DMS114 treated with DMSO at 0.1 percent for 48 hours (cell line): ENCODE measurements around the gene TIAM1.
"Not testable (repeated sequence)": the region's sequence is repeated elsewhere in the genome, so short reads cannot be mapped to it uniquely, and the experiment has no call there.

Experiments used
- DNase-seq: peaks from one replicate; lab custom pipeline; 2025; ENCODE audit not compliant: unreplicated experiment; lab: John Stamatoyannopoulos, UW

TIAM1 gene

DNA sequence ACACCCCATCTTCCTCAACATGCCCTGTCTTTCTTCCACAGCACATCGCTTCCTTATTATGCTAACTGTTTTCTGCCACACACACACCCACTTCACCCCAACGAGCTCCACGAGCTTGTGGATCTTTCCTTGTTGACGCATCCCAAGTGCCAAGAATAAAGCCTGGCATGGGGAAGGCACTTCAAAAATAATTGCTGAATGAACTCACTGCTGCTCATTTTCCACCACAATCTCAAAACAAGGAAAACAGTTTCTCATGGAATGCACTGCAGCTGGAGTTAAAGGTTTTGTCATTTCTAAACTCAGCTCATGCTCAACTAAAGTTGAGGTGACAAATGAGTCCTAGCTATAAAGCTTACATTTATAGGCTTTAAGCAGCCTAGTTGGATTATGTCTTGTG, 86.0 kb downstream of the TIAM1 start:
- DNase-seq = no peak

GRCh38 chr21:31257265-31257664, 86.8 kb downstream of the TIAM1 start:
- no peak for DNase-seq

DNA sequence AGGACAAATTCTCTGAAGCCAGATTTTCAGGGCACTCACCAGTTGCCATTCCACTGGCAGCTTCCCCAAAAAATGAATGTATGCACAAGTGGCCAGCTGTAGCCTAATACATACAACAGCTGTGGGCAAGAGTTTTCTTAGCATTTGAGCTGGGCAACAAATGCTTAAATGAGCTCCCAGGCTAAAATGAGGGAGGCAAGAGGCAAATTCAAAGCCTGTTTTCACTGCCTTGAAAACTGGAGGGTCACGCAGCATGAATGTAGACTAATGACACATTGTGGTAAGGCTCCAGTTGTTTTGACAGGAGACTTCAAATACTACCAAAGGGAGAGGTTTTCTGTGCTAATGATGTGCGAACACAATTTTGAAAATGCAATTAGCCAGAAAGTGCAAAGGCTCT, 88.2 kb downstream of the TIAM1 start:
- DNase-seq = no peak

GRCh38 chr21:31255036-31255435, 89.0 kb downstream of the TIAM1 start:
- no peak for DNase-seq

DNA sequence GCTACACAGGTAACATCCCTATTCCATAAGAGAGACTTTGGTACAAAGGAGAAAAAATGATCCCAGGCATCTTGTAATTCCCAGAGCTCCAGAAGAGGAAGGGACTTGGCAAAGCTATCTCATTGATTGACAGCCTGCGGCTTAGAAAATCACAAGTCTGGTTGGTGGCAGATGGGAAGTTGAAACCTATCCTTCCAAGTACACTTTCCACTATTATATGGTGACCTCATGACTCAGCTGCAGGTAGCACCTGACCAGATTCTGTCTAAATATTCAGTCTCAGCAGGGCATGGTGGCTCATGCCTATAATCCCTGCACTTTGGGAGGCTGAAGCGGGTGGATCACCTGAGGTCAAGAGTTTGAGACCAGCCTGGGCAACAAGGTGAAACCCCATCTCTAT, 89.9 kb downstream of the TIAM1 start:
- DNase-seq = no peak

- DNase-seq = no peak
These were observed 90.4 kb downstream of the TIAM1 start for GRCh38 chr21:31253684-31254083.

DNA sequence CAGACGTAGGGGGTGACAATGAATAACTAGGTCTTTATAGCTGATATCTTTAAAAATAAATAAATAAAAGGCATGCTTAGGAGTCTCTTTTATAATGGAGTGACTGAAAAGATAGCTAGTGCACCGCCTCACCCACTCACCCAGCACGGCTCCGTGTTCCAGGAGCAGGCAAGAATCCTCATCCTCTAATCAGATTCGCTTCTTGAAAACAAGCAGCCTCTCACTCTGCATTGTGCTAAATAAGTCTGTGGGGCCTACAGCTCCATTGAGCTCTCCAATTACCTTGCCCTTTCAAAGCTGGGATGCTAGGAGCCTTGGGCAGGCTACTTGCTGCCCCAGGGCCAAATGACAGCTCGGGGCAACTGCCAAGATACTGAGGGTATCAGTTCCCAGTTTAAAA, 91.5 kb downstream of the TIAM1 start:
- no peak for DNase-seq

- no peak for DNase-seq
These were observed 92.0 kb downstream of the TIAM1 start for GRCh38 chr21:31252091-31252490.

GRCh38 chr21:31251686-31252085, 92.4 kb downstream of the TIAM1 start:
- DNase-seq = no peak

DNA sequence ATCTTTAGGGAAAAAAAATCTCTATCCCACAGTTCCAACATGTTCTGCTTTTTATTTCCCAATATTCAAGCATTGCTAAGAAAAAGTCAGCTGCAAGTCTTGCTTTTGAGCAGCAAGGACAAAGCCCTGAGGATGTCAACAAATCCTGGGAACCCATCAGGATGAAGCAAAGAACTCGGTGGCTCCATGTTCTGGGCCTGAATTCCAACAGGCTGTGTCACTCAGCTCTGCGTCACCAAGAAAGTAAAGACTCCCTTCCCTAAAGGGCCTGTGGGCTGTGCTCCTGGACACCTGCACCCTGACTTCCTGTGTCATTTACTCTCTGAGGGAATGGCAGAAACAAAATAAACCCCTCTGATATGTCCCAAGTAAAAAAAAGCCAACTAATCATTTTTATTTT, 95.5 kb downstream of the TIAM1 start:
- DNase-seq = no peak

GRCh38 chr21:31243611-31244010, 100.5 kb downstream of the TIAM1 start:
- no peak for DNase-seq

DNA sequence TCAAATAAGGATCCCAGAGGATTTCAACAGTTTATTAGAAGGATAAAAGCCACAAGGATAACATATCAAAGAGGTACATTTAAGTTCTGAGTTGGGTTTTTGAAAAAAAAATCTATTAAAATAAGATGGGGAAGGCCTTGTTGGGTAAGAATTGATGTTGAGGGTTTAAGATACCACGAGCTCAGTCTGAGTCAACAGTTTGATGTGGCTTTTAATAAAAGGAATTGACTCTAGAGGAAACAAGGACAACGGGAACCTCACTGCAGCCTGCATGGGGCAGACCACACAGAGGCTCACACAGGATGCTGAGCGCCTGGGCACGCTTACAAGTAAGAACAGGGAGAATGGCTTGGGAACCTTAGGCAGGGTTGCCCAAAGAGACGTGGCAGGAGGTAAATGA, 107.5 kb downstream of the TIAM1 start:
- no peak for DNase-seq

DNA sequence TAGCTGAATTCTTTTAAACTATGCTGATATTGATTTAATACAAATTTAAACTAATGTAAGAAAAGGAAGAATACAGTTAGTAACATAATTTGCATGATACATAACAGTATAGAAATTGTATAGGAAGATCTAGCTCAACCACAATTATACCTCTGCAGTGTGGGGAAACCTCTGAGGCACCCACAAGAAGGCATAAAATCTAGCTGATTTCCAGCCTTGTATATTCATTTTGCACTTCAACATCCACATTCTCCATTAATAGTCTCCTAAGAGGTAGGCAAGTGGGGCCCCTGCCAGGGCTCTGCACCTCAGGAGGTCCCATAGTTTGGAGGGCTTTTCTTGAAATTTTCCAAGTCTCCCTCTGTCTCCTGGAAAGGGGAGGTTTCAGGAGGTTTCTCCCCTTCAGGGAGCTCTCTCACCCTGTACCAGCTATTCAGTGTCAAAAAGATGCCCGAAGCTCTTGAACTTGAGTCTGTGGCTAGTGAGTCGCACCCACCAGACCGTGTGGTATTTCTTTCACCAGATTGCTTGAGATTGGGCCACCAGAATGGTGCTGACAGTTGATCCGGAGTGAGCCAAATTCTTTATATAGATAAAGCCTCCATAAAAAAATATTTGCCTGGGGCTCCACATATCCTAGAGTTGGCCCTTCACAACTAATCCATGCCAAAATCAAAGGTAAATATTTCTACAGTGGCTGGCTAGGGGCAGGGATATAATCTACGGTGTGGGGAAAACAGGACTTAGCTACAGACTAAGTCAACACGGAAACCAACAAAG, 108.2 kb downstream of the TIAM1 start:
- DNase-seq = no peak

GRCh38 chr21:31234936-31235335, 109.1 kb downstream of the TIAM1 start:
- no peak for DNase-seq

DNA sequence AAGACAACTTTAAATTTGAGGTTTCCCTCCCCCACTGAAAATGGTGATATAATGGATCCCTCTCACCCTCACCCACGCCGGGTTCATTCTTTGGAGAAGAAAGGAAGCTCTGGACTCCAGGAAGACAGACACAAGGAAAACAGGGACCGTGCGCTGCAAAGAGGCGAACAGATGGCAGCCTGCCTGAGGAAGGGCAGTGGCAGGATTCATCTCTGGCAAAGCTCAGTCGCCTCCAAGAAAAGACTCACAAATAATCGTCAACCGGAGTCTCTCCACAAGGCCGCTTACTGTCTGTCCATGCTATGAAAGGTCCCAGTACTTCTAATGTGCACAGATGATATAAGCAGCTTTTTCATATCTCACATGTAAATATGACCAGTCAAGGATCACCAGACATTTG, 110.3 kb downstream of the TIAM1 start:
- DNase-seq = no peak

DNA sequence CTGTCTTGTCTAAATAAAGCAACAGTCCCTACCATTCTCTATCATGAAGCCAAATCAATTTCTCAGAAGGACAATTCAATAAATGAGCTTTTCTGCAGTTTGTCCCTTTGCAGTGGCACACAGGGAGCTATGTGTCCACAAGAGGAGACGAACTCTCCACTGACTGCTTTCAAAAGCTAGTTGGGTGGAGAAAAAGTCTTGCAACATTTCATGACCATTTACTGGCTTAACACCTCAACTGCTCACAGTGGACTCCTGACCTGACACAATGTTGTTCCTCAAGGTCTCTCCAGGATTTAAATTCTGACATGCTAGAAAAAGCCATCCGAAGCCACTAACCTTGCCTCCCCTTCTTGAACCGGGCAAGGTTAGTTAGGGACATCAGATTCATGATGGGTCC, 111.7 kb downstream of the TIAM1 start:
- DNase-seq = no peak

DNA sequence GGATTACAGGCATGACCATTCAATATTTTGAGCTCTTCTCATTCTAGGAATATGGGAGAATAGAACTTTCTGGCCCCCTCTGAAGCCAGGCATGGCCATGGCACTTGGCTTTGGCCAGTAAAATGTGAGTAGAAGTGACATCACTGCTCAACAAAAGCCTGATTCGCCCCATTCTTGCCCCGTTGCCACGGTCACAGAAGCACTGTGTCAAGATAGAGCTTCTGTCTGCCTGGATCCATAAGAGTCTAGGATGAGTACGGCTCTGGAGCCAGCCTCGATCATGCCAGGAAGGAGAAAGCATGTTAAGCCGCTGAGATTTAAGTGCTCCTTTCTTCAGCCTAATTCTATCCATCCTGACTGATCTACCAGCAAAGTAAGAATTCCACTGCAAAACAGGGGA, 113.1 kb downstream of the TIAM1 start:
- no peak for DNase-seq

GRCh38 chr21:31228723-31229122, 115.3 kb downstream of the TIAM1 start:
- DNase-seq = not testable (repeated sequence)

DNA sequence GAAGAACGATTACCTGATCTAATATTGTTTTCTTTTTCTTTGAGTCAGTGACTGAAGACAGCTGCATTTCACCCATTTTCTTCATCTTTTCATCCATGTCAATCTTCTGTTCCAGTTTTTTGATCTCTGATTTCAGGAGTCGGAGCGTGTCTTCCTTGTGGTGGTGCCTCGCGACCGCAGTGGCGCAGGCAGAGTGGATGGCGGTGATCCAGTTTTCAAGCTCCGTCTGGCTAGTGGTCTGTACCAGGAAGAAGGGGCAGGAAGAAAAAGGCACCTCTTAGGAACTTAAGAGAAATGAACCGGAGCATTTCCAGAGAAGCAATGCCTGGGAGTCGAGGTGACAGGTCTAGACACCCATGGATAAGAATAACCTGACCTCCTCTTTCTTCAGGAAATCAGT, 118.3 kb downstream of the TIAM1 start:
- no peak for DNase-seq

- DNase-seq = no peak
These were observed 121.9 kb downstream of the TIAM1 start for GRCh38 chr21:31222142-31222541.

DNA sequence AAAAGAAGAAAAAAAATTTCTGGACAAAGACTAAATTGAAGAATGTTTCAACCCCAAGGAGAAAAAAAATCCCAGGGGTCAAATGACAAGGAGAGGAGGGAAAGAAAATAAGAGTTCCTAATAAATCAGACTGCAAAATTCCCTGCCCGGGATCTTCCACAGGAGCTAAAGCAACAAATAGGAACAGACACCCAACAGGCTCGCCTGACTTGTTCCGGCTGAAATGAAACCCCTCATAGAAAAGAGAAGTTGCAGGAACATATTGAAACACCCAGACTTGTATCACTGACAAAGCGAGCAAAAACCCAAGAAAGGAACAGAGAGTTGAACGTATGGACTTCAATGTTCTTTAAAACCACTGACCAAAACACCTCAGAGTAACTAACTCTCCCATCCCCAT, 123.0 kb downstream of the TIAM1 start:
- no peak for DNase-seq

- no peak for DNase-seq
These were observed 123.5 kb downstream of the TIAM1 start for GRCh38 chr21:31220575-31220974.

- no peak for DNase-seq
These were observed 125.0 kb downstream of the TIAM1 start for GRCh38 chr21:31218830-31219608.
